Neural crest cell (in vitro differentiated cells): Measurements from ENCODE around the gene RANGAP1. TPM values are rescaled to one million over a fixed set of nuclear protein-coding genes. Genes with fewer than 3 reads are reported as not detected.

Source experiments
- DNase-seq: peaks from one replicate; pipeline ENCODE4 v3.0.0; 2021; ENCODE audit warnings: low read depth, mixed read lengths, low spot score
- H3K27ac Mint-ChIP-seq: one replicate; pipeline ENCODE4 v1.8.0; 2021; ENCODE audit warnings: mild to moderate bottlenecking, mixed read lengths; ENCODE audit not compliant: unreplicated experiment
- H3K27me3 Mint-ChIP-seq: 2 replicates; pipeline ENCODE4 v1.8.0; 2021; ENCODE audit warnings: low read depth, mild to moderate bottlenecking, mixed read lengths
- H3K36me3 Mint-ChIP-seq: 2 replicates; pipeline ENCODE4 v1.8.0; 2021; ENCODE audit warnings: low read depth, mild to moderate bottlenecking, mixed read lengths
- H3K4me1 Mint-ChIP-seq: 2 replicates; pipeline ENCODE4 v1.8.0; 2021; ENCODE audit warnings: mixed read lengths
- H3K4me3 Mint-ChIP-seq: one replicate; pipeline ENCODE4 v1.8.0; 2021; ENCODE audit warnings: mild to moderate bottlenecking, mixed read lengths
- H3K9me3 Mint-ChIP-seq: 2 replicates; pipeline ENCODE4 v1.8.0; 2021; ENCODE audit warnings: mixed read lengths
- CTCF ChIP-seq: fragments of 200-600 bp; sonication (generic); conservative IDR thresholded peaks from 2 replicates; pipeline ENCODE4 v1.5.0; 2021; ENCODE audit warnings: antibody characterized with exemption, mild to moderate bottlenecking
- total RNA-seq: library from RNA; stranded (reverse); gene quantifications from 2 replicates; pipeline ENCODE4 v1.2.1, GENCODE V29; 2021

The RANGAP1 gene
- total RNA-seq, 1 donor from 2014 or later = 121 TPM

DNA sequence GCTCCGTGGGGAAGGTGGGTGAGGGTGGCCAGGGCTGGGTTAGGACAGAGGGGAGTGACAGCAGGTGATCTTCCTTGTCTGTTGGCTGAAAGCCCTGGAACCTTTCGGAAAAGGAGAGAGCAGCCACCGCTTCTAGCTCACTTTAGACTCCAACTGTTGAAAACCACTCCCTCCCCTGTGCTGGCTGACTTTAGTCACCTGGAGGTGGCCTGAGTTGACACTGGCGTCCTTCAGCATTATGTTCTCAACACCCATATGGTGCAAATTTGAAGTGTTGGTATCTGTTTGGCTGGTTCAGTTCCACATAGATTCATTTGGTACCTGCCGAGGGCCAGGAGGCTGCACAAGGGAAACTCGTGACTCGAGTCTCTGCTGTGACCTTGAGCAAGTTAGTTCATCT is 44.2 kb upstream of the RANGAP1 start:
- no peaks in the 10 kb centered on the region for H3K27me3 Mint-ChIP-seq

DNA sequence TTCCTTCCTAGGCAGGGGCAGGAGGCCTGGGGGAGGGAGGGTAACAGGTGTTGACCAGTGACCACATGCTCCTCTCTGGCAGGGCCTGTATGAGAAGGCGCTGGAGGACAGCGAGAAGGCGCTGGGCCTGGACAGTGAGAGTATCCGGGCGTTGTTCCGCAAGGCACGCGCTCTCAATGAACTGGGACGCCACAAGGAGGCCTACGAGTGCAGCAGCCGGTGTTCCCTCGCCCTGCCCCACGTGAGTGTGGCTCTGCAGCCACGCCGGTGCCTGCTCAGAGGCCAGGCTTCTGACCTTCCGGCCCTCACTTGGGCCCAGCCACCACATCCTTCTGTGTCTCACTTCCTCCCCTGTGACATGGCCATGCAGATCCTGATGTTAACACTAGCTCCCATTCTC is 41.1 kb upstream of the RANGAP1 start:
- no peak for DNase-seq
- Mint-ChIP-seq H3K27me3 (no peaks in the 10 kb centered on the region), H3K27ac (no peak overlapping the region), H3K9me3 (no peaks in the 10 kb centered on the region), H3K36me3 (peaks cover 15% of the 10 kb centered on the region), H3K4me1 (no peaks in the 10 kb centered on the region), H3K4me3 (no peak overlapping the region)
- TF ChIP-seq CTCF = no peak

More for the DNA sequence above, 44.2 kb upstream of the RANGAP1 start:
- TF ChIP-seq CTCF = no peak
- no peaks in the 10 kb centered on the region for H3K4me1 Mint-ChIP-seq
- peaks cover 8% of the 10 kb centered on the region for H3K36me3 Mint-ChIP-seq
- H3K9me3 Mint-ChIP-seq = no peaks in the 10 kb centered on the region
- H3K4me3 Mint-ChIP-seq = no peak overlapping the region
- no peak overlapping the region for H3K27ac Mint-ChIP-seq
- DNase-seq = no peak

- no peak for TF ChIP-seq CTCF
- Mint-ChIP-seq H3K27ac (no peak overlapping the region), H3K36me3 (peaks cover 11% of the 10 kb centered on the region), H3K27me3 (no peaks in the 10 kb centered on the region), H3K4me1 (peaks cover 8% of the 10 kb centered on the region), H3K9me3 (no peaks in the 10 kb centered on the region), H3K4me3 (no peak overlapping the region)
- no peak for DNase-seq
Observed at GRCh38 chr22:41324821-41325528, 39.0 kb upstream of the RANGAP1 start.

- no peak for TF ChIP-seq CTCF
- H3K4me1 Mint-ChIP-seq = peaks cover 8% of the 10 kb centered on the region
- no peaks in the 10 kb centered on the region for H3K27me3 Mint-ChIP-seq
- peaks cover 11% of the 10 kb centered on the region for H3K36me3 Mint-ChIP-seq
- H3K27ac Mint-ChIP-seq = no peak overlapping the region
- no peak for DNase-seq
- H3K4me3 Mint-ChIP-seq = no peak overlapping the region
- H3K9me3 Mint-ChIP-seq = no peaks in the 10 kb centered on the region
Observed at GRCh38 chr22:41320416-41321240, 34.6 kb upstream of the RANGAP1 start.

GRCh38 chr22:41315586-41315985 is 29.6 kb upstream of the RANGAP1 start:
- no peak for DNase-seq
- Mint-ChIP-seq H3K4me3 (no peak overlapping the region), H3K36me3 (peaks cover 12% of the 10 kb centered on the region), H3K27ac (no peak overlapping the region), H3K4me1 (peaks cover 13% of the 10 kb centered on the region), H3K9me3 (peaks cover 4% of the 10 kb centered on the region), H3K27me3 (no peaks in the 10 kb centered on the region)
- TF ChIP-seq CTCF = no peak
